Neural crest cell (in vitro differentiated cells): ENCODE measurements around the gene ZNF761. TPM values are rescaled to one million over a fixed set of nuclear protein-coding genes. Genes with fewer than 3 reads are reported as not detected.
A peak's percentile ranks its signal among the peaks of the same experiment; 100 is the strongest.
"Not testable (repeated sequence)": the region's sequence is repeated elsewhere in the genome, so short reads cannot be mapped to it uniquely, and the experiment has no call there.

Experiments used
- DNase-seq: peaks from one replicate; pipeline ENCODE4 v3.0.0; 2021; ENCODE audit warnings: low read depth, mixed read lengths, low spot score
- H3K27ac Mint-ChIP-seq: one replicate; pipeline ENCODE4 v1.8.0; 2021; ENCODE audit warnings: mild to moderate bottlenecking, mixed read lengths; ENCODE audit not compliant: unreplicated experiment
- H3K27me3 Mint-ChIP-seq: 2 replicates; pipeline ENCODE4 v1.8.0; 2021; ENCODE audit warnings: low read depth, mild to moderate bottlenecking, mixed read lengths
- H3K36me3 Mint-ChIP-seq: 2 replicates; pipeline ENCODE4 v1.8.0; 2021; ENCODE audit warnings: low read depth, mild to moderate bottlenecking, mixed read lengths
- H3K4me1 Mint-ChIP-seq: 2 replicates; pipeline ENCODE4 v1.8.0; 2021; ENCODE audit warnings: mixed read lengths
- H3K4me3 Mint-ChIP-seq: one replicate; pipeline ENCODE4 v1.8.0; 2021; ENCODE audit warnings: mild to moderate bottlenecking, mixed read lengths
- H3K9me3 Mint-ChIP-seq: 2 replicates; pipeline ENCODE4 v1.8.0; 2021; ENCODE audit warnings: mixed read lengths
- total RNA-seq: library from RNA; stranded (reverse); gene quantifications from 2 replicates; pipeline ENCODE4 v1.2.1, GENCODE V29; 2021
- TF ChIP-seq, protein P1 (sequence below): fragments of 200-600 bp; sonication (generic); conservative IDR thresholded peaks from 2 replicates; pipeline ENCODE4 v1.5.0; 2021; ENCODE audit warnings: antibody characterized with exemption, mild to moderate bottlenecking

The ZNF761 gene
- total RNA-seq, 1 donor from 2014 or later: 10.0 TPM

DNA sequence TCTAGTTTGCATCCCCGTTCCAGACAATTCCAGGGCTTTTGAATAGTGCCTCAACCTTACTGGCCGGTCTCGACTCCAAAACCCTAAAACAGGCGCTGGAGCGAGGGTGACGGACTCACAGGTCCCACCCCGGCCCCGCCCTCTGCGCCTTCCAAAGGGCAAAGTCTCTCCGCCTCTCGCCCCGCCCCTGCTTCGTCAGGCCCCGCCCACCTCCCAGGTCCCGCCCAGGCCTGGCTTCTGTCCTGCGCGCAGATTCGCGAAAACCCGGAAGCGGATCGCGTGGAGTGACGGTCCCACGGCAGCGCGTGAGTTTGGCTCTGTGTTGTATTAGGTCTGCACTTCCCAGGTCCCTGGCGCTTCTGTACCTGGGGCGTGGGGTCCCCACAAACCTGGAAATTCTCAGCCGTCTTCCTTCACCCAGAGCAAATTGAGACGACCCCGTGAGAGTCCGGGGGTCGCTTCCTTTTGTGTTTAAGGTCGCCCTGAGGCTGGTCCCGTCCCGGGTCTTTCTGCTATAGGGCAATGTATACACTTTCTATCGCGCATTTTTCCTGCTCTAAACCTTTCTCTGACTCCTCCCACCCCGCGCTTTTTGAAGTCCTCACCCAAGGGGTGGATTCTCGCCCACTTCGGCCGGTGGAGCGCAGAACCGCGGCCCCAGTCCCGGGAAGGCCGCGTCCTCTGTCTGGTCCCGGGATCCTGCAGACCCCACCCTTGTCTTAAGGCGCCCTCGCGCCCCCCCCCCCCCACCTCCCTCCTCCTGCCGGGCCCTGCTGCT is 35.9 kb downstream of the ZNF761 start, which contains the start of gene ZNF813:
Gene ZNF813, plus strand, starts transcription at position 249 of the 778 bp plus-strand sequence. CDS start 16,090 bp downstream, outside the sequence.
- H3K36me3 Mint-ChIP-seq: peaks cover 14% of the 10 kb centered on the region
- peaks cover 8% of the 10 kb centered on the region for H3K9me3 Mint-ChIP-seq
- peaks cover 30% of the 10 kb centered on the region for H3K4me1 Mint-ChIP-seq
- H3K27ac Mint-ChIP-seq: peak within 1 kb of the TSS; percentile 99
- H3K27me3 Mint-ChIP-seq: peaks cover 15% of the 10 kb centered on the region
- peak within 1 kb of the TSS; percentile 98 for H3K4me3 Mint-ChIP-seq
- peak; percentile 91 for DNase-seq
- TF ChIP-seq, protein P1, sequence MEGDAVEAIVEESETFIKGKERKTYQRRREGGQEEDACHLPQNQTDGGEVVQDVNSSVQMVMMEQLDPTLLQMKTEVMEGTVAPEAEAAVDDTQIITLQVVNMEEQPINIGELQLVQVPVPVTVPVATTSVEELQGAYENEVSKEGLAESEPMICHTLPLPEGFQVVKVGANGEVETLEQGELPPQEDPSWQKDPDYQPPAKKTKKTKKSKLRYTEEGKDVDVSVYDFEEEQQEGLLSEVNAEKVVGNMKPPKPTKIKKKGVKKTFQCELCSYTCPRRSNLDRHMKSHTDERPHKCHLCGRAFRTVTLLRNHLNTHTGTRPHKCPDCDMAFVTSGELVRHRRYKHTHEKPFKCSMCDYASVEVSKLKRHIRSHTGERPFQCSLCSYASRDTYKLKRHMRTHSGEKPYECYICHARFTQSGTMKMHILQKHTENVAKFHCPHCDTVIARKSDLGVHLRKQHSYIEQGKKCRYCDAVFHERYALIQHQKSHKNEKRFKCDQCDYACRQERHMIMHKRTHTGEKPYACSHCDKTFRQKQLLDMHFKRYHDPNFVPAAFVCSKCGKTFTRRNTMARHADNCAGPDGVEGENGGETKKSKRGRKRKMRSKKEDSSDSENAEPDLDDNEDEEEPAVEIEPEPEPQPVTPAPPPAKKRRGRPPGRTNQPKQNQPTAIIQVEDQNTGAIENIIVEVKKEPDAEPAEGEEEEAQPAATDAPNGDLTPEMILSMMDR: no peak

DNA sequence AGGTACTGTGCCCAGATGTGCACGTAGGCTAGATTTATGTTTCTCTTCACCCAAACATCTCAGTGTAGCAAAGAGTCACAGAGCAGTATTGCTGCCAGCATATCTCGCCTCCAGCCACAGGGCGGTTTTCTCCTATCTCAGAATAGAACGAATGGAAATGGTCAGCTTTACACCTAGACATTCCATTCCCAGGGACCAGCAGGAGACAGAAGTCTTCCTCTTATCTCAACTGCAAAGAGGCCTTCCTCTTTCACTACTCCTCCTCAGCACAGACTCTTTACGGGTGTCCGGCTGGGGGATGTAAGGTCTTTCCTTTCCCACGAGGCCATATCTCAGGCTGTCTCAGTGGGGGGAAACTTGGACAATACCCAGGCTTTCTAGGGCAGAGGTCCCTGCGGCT is 36.8 kb downstream of the ZNF761 start:
- Mint-ChIP-seq H3K27me3 (peaks cover 11% of the 10 kb centered on the region), H3K4me3 (peak overlapping the region; percentile 98), H3K27ac (peak overlapping the region; percentile 43), H3K4me1 (peaks cover 30% of the 10 kb centered on the region)
- H3K9me3 Mint-ChIP-seq, DNase-seq, H3K36me3 Mint-ChIP-seq: not testable (repeated sequence)

DNA sequence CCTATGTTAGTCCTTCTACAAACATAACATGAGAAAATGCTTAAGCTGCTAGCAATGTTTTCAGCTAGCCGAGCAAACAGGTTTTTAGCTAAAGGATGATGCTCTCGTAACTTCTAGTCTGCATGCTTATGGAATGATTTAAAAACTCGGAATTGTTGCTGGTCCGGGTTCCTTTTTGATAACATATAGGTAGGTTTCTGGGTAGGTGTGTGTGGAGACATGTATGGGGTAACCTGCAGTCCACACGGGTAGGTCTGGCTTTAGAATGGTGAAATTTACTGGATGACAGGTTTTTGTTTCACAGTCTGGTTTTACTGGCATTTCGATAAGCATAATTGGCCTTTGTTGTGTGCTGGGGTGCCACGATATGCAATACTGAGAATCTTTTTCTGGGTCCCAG is 40.1 kb downstream of the ZNF761 start:
- DNase-seq: no peak
- TF ChIP-seq, protein P1: no peak
- Mint-ChIP-seq H3K4me3 (no peak overlapping the region), H3K4me1 (peaks cover 25% of the 10 kb centered on the region), H3K27ac (no peak overlapping the region), H3K36me3 (peaks cover 19% of the 10 kb centered on the region), H3K27me3 (peaks cover 3% of the 10 kb centered on the region), H3K9me3 (peaks cover 4% of the 10 kb centered on the region)

DNA sequence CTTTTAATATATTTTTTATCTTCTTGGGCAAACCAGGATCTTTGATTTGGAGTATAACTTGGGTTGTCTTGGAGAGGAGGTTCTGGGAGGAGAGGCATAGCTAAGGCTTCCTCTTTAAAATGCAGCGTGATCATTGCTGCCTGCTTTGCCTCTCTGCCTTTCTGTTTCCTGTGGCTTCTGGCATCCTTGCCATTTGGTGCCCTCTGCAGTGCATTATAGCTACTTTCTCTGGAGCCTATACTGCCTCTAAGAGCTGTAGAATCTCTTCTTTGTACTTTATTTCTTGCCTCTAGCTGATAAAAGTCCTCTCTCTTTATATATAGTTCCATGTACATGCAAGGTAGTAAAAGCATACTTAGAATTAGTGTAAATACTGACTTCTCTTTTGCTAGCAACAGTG is 43.0 kb downstream of the ZNF761 start:
- not testable (repeated sequence) for DNase-seq, H3K27ac Mint-ChIP-seq
- H3K36me3 Mint-ChIP-seq: peaks cover 40% of the 10 kb centered on the region

DNA sequence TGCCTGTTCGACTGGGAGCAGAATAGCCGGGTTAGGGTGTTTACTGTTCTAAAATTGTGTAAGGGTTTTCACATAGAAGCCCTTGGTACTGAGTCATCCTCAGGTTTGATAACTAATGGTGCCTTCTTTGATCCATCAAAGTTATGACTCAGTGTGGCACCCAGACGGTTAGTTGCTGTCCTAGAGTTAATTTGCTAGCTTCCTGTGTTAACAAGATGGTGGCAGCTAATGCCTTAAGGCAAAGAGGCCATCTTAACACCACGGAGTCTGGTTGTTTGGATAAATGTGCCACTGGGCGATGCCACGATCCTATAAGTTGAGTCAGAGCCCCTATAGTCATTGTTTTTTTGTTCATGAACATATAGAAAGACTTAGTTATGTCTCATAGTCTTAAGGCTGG is 43.7 kb downstream of the ZNF761 start:
- H3K36me3 Mint-ChIP-seq: peaks cover 47% of the 10 kb centered on the region
- not testable (repeated sequence) for H3K4me1 Mint-ChIP-seq, H3K4me3 Mint-ChIP-seq, DNase-seq, H3K27me3 Mint-ChIP-seq, H3K9me3 Mint-ChIP-seq, H3K27ac Mint-ChIP-seq

More for the DNA sequence above, 43.0 kb downstream of the ZNF761 start:
- not testable (repeated sequence) for H3K4me3 Mint-ChIP-seq, H3K9me3 Mint-ChIP-seq, H3K27me3 Mint-ChIP-seq, H3K4me1 Mint-ChIP-seq

DNA sequence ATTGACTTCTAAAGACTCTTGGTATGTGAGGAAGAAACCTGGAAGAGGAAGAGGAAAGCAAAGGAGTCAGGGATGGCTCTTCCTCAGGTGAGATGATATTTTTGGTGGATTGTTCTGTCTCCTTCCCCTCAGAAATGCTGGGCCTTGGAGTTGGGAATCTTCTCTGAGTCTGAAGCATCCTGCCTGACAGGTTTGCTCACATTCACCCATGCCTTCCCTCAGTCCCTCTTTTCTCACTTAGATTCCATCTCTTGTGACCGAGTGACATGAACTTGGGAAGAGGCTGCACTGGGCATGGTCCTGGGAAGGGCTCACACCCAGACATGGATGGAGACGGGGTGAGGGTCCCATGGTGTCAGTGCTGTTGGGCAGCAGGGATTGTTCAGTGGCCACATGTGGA is 52.0 kb downstream of the ZNF761 start:
- peaks cover 18% of the 10 kb centered on the region for H3K9me3 Mint-ChIP-seq

DNA sequence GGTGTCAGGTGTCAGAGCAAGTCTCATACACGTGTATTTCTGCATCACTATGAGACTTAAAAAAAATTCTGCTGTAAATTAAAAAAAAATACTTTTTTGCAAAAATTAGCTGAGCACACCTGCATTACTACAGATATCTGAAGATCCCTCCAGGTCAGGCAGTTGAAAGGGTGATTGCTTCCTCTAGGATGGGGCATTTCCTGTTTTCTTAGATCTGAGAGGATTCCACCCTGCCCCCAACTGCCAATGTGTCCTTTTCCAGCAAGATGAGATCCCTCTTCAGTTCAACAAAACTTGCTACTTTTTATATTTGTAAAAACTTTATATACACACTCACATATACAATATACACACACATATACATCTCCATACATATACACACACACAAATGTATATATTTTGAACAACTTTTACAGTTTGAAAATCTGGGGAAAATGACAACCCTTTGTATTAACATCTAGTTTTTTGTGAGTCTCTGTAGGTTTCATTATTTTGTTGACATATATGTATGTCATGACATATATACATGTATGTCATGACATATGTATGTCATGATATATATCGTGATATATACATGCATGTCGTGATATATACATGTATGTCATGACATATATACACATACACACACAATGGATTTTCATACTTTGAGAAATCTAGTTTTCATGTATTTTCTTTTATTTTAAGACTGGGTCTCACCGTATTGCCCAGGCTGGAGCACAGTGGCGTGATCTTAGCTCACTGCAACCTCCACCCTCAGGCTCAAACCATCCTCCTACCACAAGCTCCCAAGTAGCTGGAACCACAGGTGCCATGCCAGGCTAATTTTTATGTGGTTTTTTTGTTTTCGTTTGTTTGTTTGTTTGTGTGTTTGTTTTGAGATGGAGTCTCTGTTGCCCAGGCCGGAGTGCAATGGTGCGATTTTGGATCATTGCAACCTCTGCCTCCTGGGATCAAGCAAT is 53.5 kb downstream of the ZNF761 start:
- H3K9me3 Mint-ChIP-seq: peaks cover 22% of the 10 kb centered on the region
- H3K4me3 Mint-ChIP-seq: no peak overlapping the region
- H3K27me3 Mint-ChIP-seq: no peaks in the 10 kb centered on the region
- no peak for DNase-seq
- H3K27ac Mint-ChIP-seq: no peak overlapping the region
- H3K36me3 Mint-ChIP-seq: peaks cover 72% of the 10 kb centered on the region
- TF ChIP-seq, protein P1: no peak
- no peaks in the 10 kb centered on the region for H3K4me1 Mint-ChIP-seq

More for the DNA sequence above, 52.0 kb downstream of the ZNF761 start:
- H3K27ac Mint-ChIP-seq, H3K27me3 Mint-ChIP-seq, H3K4me3 Mint-ChIP-seq, H3K4me1 Mint-ChIP-seq, DNase-seq: not testable (repeated sequence)
- H3K36me3 Mint-ChIP-seq: peaks cover 80% of the 10 kb centered on the region
